NCI-H1105 treated with DMSO at 0.1 percent for 48 hours (cell line): ENCODE data around the gene C5AR2.
"Not testable (repeated sequence)": the region's sequence is repeated elsewhere in the genome, so short reads cannot be mapped to it uniquely, and the experiment has no call there.

ENCODE experiments used
- DNase-seq: peaks from one replicate; lab custom pipeline; 2025; lab: John Stamatoyannopoulos, UW

Gene C5AR2

DNA sequence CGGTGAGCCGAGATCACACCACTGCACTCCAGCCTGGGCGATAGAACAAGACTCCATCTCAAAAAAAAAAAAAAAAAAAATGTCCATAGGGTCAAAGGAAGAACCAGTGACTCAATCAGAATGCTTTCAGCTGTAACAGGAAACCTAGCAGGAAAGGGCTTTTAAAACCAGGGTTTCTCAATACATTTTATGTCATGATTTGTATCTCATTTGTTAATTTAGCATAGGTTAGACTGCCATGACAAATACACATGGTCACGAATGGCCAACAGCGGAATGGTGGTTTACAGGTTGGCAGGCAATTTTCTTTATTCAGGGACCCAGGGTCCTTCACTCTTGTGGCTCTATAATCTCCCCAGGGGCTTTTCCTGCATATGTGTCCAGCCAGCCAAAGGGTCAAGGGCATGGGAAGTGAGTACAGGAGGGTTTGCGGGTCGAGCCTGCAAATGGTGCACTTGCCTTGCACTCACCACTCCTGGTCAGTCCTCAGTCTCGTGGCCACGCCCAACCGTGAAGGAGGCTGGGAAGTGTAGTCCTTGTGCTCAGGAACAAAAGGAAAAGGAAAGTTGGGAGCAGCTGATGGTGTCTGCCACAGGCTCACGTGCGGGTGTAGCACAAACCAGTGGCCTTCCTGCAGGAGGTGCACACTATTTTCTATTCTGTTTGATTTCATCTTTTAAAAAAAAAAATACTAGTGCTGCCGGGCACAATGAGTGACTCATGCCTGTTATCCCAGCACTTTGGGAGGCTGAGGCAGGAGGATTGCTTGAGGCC is 32.0 kb downstream of the C5AR2 start:
- DNase-seq: no peak

- not testable (repeated sequence) for DNase-seq
These were observed 33.5 kb downstream of the C5AR2 start for GRCh38 chr19:47365455-47365854.

- no peak for DNase-seq
These were observed 38.2 kb downstream of the C5AR2 start for GRCh38 chr19:47370045-47370611.

DNA sequence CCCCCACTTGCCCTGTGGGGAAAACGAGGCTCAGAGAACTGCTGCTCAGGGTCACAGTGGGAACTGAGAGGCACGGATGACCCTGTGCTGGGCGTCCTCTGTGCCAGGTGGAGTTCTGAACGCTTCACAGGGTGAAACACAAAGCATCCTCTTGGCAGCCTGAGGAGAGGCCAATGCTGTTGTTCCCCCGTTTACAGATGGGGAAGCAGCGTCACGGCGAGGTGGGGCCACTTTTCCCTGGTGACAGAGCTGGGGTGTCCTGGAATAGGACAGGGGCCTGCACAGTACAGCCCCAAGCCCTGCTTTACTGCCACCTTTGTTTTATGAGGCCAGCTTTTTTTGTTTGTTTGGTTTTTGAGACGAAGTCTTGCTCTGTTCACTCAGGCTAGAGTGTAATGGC is 39.3 kb downstream of the C5AR2 start:
- DNase-seq: no peak

DNA sequence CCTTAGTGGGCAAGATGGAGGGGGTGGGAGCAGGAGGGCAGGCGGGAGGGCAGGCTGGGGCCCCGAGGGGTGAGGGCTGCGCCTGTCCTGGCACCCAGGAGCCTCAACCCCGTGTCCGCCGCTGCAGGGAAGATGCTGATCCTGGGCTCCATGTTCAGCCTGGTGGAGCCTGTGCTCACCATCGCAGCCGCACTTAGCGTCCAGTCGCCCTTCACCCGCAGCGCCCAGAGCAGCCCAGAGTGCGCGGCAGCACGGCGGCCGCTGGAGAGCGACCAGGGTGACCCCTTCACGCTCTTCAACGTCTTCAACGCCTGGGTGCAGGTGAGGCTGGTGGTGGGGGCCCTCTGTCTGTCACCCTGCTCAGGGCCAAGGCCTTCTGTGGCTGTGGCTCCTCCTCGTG is 40.6 kb downstream of the C5AR2 start:
- DNase-seq: no peak

DNA sequence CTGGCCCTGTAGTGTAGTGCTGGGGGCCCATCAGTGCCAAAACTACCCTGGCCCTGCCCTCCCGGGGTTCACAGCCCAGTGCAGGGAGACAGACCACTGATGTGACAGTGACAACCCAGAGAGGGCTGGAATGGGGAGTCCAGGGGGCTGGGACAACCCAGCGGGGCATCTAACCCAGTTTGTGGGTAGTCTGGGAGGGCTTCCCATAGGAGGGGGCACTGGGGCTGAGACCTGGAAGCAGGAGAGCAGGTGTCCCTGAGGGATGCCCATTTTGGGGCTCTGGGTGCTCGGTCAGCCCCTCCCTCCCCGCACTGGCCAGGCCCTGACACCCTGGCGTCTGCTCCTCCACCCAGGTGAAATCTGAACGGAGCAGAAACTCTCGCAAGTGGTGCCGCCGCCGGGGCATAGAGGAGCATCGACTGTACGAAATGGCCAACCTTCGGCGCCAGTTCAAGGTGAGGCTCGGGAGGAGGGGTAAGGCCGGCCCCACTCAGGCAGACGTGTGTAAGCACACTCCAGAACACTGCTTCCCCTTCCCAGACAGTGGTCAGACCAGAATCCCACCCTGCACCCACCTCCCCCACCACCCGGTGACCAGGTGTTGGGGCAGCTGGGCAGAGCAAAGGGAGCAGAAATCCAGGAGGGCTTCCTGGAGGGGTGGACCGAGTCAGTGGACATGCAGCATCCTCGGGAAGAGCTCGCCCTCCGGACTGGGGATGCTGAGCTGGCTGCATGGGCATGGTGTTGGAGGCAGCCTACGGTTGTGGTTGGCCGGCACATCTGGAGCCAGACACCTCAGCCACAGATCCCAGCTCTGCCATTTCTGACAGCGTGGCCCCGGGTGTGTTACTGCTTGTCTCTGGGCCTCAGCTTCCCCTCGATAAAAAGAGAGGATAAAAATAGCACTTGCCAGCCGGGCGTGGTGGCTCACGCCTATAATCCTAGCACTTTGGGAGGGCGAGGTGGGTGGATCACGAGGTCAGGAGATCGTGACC is 41.6 kb downstream of the C5AR2 start:
- DNase-seq: no peak

DNA sequence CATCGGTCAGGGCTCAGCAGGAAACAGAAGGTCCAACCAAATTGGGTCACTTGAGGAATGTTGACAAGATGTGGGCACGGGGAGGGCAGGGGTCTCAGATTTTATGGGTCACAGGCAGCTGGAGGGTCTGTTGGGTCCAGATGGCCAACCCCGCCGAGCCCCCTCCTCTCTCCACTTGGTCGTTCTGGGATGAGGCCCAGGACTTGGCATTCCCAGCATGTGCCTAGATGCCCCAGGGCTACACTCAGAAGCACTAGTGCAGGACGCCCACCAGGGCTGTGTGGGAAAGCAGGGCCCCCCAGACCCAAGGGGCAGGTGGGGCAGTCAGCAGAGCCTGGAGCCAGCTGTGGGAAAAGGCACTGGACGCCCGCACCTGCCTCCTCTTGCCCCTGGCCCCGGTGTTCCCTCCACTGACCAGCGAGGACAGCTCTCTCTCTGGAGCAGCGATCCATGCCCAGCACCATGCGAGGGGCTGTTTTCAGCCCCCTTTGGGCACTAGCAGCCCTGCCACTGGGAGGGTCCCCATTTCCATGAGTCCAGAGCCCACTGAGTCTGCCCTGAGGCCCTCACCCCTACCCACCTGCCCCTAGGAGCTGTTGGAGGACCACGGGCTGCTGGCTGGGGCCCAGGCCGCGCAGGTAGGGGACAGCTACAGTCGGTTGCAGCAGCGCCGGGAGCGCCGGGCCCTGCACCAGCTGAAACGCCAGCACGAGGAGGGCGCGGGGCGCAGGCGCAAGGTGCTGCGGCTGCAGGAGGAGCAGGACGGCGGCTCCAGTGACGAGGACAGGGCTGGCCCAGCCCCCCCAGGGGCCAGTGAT is 43.1 kb downstream of the C5AR2 start:
- no peak for DNase-seq

DNA sequence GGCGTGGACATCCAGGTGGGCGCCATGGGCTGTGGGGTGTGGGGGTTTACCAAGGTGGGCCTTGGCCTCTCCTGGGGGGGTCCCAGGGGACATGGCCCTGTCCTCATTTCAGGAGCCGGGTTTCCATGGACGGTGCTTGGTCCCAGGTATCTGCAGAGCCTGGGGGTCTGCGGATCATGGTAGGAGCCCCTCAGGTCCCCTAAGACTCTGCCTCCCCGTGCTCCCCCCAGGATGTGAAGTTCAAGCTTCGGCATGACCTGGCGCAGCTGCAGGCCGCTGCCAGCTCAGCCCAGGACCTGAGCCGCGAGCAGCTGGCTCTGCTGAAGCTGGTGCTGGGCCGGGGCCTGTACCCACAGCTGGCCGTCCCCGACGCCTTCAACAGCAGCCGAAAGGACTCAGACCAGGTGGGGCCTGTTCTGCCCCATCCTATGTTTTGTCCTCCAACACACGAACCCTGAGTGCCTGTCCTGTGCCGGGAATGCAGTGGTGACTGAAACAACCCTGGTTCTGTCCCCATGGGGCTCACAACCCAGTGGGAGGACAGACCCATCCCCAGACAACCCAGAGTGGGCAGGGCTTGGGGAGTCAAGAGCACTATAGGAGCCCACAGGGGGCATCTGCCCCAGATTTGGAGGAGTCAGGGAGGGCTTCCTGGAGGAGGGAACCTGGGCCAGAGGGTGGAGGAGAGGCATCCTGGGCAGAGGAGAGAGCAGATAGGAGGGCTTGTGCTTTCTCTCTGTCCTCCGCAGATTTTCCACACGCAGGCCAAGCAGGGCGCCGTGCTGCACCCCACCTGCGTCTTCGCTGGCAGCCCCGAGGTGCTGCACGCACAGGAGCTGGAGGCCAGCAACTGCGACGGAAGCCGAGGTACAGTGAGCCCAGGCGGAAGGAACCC is 44.0 kb downstream of the C5AR2 start:
- DNase-seq: no peak

- DNase-seq: no peak
These were observed 44.7 kb downstream of the C5AR2 start for GRCh38 chr19:47376589-47377144.

DNA sequence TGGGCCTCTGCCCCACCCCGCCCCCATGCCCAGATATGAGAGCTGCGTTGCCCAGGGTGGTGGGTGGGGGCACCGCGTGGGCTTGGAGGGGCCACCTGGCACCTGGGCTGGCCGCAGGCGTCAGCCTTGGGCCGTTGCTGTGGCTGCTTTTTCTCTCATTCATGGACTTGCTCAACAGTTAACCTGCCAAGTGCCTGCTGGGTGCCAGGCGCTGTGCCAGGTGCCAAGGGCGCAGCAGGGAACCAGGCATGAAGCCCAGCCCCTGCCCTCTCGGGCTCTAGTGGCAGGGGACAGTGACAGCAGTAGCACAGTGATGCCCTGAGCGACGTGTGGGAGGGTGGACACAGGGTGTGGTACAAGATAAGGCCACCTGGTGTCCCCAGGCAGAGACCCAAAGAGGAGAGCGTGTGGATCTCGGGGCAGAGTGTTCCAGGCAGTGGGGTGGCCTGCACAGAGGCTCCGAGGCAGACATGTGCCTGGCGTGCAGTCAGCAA is 45.3 kb downstream of the C5AR2 start:
- DNase-seq: no peak

DNA sequence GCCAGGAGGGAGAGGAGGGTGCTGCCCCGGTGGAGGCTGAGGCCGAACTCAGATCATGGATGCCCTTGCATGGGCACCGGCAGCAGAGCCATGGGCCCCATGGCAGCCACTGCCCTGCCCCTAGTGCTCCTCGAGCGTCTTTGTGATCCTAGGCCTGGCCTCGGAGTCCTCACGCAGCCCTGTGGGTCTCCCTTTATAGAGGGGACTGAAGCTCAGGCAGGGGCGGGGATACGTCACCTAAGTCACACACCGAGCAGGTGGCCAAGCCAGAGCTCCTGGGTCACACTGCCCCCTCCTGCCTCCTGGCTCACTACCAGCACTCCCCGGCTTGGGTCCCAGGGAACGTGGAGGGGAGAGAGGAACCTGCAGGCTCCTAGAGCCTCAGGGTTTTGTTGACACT is 45.8 kb downstream of the C5AR2 start:
- DNase-seq: no peak

GRCh38 chr19:47378246-47378645 is 46.3 kb downstream of the C5AR2 start:
- DNase-seq: no peak

DNA sequence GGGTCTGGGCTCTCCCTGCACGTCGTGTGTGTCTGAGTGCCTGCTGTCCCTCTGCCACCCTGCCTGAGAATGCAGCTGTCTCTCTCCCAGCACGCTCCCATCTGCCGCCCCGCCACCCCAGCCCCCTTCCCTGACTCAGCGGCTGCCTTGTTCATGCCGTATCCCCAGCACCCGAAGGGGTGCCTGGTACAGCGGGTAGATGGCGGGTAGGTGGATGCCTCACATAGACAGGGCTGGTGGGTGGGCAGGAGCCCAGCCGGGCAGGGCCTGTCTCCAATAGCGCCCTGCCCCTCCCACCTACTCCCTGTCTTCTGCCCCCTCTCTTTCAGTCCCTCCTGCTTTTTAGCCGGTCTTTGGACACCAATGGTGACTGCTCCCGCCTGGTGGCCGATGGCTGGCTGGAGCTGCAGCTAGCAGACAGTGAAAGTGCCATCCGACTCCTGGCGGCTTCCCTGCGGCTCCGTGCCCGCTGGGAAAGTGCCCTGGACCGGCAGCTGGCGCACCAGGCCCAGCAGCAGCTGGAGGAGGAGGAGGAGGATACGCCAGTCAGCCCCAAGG is 47.5 kb downstream of the C5AR2 start:
- no peak for DNase-seq

GRCh38 chr19:47380559-47380958 is 48.6 kb downstream of the C5AR2 start:
- no peak for DNase-seq

GRCh38 chr19:47381121-47381520 is 49.1 kb downstream of the C5AR2 start:
- DNase-seq: no peak

GRCh38 chr19:47381653-47382279 is 49.8 kb downstream of the C5AR2 start:
- no peak for DNase-seq

DNA sequence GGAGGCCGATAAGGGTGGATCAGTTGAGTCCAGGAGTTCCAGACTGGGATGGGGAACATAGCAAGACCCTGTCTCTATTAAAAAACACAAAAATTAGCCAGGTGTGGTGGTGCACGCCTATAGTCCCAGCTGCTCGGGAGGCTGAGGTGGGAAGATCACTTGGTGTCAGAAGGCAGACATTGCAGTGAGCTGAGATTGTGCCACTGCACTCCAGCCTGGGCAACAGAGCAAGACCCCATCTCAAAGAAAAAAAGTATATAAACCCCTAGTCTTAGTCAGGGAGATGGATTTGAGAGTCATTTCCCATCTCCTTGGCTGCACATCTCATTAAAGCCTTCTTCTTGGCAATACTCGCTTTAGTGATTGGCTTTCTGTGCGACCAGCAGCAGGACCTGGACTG is 51.9 kb downstream of the C5AR2 start:
- not testable (repeated sequence) for DNase-seq

GRCh38 chr19:47384533-47384932 is 52.6 kb downstream of the C5AR2 start:
- DNase-seq: not testable (repeated sequence)

DNA sequence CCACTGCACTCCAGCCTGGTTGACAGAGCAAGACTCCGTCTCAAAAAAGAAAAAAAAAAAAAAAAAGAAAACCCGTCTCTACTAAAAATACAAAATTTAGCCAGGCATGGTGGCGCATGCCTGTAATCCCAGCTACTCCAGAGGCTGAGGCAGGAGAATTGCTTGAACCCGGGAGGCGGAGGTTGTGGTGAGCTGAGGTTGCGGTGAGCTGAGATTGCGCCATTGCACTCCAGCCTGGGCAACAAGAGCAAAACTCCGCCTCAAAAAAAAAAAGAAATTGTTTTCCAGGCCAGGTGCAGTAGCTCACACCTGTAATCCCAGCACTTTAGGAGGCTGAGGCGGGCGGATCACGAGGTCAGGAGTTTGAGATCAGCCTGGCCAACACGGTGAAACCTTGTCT is 54.6 kb downstream of the C5AR2 start:
- not testable (repeated sequence) for DNase-seq
